Measurements from ENCODE around the gene C3orf33. TPM values are rescaled to one million over a fixed set of nuclear protein-coding genes. Genes with fewer than 3 reads are reported as not detected.

C3orf33 gene
- polyA plus RNA-seq, 3 donors, result 10.4 to 12.1 (median 12.0) TPM

- no peak for DNase-seq (ENCODE audit: low read depth in 3 of 3, low spot score in 2 of 3)
Measured at GRCh38 chr3:155744010-155744625, 62.0 kb downstream of the C3orf33 start.

GRCh38 chr3:155743606-155744005 lies 62.5 kb downstream of the C3orf33 start:
- DNase-seq (ENCODE audit: low read depth in 3 of 3, low spot score in 2 of 3), result no peak

GRCh38 chr3:155742349-155742965 lies 63.6 kb downstream of the C3orf33 start:
- no peak for DNase-seq (ENCODE audit: low read depth in 3 of 3, low spot score in 2 of 3)

DNA sequence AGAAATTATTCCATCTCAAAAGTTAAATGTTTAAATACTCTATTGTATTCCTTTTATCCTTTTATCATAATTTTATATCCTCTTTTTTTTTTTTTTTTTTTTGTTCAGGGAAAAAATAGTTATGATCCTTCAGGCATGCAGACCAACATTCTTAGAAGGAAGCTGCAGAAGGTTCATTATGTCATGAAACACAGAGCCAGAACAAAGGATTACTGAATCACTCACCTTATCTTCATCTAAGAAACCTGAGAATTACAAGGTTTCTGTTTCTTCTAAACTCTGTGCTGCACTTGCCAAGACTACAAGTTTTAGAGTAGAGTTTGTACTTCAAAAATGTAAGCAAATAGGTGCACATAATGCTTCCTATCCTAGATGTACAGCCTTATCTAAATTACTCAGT lies 64.5 kb downstream of the C3orf33 start:
- no peak for DNase-seq (ENCODE audit: low read depth in 3 of 3, low spot score in 2 of 3)

DNA sequence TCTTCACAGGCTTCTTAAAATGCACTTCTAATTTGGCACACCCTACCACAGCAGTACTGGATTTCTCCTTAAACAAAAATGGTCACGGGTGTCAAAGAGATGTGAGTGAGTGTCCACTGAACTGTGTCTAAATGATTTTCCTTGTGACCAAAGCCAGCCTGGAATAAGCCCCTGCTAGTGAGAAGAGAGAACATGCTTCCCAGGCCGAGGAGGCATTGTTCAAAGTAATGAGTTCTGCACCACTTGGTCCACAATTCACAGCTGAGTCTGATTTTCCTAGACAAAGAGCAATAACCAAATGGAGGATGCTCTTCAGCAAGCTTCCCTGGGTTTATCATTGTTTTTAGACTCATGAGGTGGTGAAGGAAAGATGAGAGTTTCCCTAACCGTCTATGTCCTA lies 65.0 kb downstream of the C3orf33 start:
- no peak for DNase-seq (ENCODE audit: low read depth in 3 of 3, low spot score in 2 of 3)

DNA sequence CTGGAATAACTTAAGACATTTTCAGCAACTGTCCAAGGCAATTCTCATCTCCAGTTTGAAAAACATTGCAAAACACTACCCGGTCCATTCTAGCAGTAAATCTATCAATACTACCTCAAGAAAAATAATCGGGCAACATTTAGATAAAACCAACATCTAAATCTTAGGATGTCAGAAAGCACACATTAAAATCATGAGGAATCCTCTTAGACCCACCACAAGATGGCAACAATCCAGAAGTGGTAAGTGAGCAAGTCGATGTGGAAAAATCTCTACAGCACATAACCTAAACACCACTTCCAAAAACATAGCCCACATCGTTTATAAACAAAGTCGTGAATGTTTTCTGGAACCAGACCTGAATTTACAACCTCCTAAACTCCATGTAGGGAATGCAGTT lies 66.9 kb downstream of the C3orf33 start:
- DNase-seq (ENCODE audit: low read depth in 3 of 3, low spot score in 2 of 3), result no peak

GRCh38 chr3:155738580-155739076 lies 67.5 kb downstream of the C3orf33 start:
- DNase-seq (ENCODE audit: low read depth in 3 of 3, low spot score in 2 of 3), result no peak

GRCh38 chr3:155737844-155738460 lies 68.1 kb downstream of the C3orf33 start:
- DNase-seq (ENCODE audit: low read depth in 3 of 3, low spot score in 2 of 3), result no peak

- no peak for DNase-seq (ENCODE audit: low read depth in 3 of 3, low spot score in 2 of 3)
Measured at GRCh38 chr3:155736381-155736780, 69.7 kb downstream of the C3orf33 start.

GRCh38 chr3:155730843-155731242 lies 75.2 kb downstream of the C3orf33 start:
- no peak for DNase-seq (ENCODE audit: low read depth in 3 of 3, low spot score in 2 of 3)

GRCh38 chr3:155727836-155728235 lies 78.2 kb downstream of the C3orf33 start:
- no peak for DNase-seq (ENCODE audit: low read depth in 3 of 3, low spot score in 2 of 3)

DNA sequence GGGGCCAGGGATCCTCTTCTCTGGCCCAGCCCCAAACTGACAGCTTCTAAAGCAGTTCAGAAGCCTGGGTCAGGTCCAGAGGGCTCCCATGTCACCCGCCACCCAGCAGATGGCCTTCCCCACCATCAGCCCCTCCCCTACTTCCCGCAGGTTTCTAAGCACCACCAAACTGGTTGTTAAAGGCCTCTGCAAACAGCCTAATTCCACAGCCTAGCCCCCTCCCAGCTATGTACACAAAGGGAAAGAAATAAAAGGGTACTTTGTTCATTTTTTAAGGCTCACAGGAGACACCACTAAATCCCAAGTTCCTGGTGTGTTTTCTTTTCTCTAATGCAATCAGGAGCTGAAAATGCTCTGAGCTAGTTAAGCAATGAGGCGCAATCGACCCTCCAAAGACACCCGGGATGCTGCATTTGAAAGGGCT lies 91.8 kb downstream of the C3orf33 start:
- no peak for DNase-seq (ENCODE audit: low read depth in 3 of 3, low spot score in 2 of 3)

Other genes starting within 250 kb of the C3orf33 start
- 10 to 100 TPM; 10.1 to 11.4 (median 10.7) TPM for gene PLCH1, start 61.2 kb downstream of the C3orf33 start, polyA plus RNA-seq (ENCODE audit: insufficient read length in 3 of 3)
- 10 to 100 TPM; 37.0 to 49.3 (median 44.5) TPM for gene SLC33A1, start 48.1 kb upstream of the C3orf33 start, polyA plus RNA-seq (ENCODE audit: insufficient read length in 3 of 3)
- 10 to 100 TPM; 72.3 to 83.2 (median 72.6) TPM for gene GMPS, start 64.4 kb upstream of the C3orf33 start, polyA plus RNA-seq (ENCODE audit: insufficient read length in 3 of 3)